ENCODE data around the gene DUS2. TPM values are rescaled to one million over a fixed set of nuclear protein-coding genes. Genes with fewer than 3 reads are reported as not detected.

DUS2 gene
- total RNA-seq, 1 donor from 2014 or later = 27.8 TPM

DNA sequence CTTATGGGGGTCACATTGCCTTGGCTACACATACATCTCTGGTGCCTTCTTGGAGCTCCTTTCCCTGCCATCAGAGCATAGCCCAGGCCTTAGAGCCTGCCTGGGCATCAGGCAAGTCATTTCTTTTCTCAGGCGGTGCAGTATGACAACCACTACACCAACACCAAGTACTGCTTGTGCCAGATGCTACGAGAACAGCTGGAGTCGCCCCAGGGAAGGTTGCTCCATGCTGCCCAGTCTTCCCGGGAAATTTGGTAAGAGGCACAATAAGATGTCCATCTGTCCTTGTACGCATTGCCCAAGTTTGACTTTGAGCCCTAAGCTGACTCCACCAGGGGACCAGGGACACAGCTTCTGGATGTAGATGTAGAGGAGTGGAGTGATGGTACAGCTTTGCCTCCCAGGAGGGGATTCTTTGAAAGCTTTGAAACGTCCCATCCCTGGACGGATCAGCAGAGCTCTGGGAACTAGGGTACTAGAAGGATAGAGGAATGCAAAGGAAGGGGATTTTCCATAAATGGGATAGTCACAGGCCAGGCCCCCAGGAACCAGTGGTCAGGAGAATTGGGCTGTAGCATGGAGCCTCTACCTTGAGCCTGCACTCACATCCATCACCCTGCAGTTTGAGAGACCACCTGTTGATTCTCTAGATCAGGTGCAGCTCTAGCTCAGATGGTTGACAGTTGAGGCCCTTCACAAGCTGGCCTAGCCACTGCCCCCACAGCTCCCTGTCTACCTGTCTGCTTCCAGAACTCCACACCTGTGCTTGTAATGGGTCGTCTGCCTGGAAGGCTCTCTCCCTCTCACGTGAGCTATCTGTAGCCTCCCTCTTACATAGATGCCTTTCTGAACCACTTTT is 51.0 kb downstream of the DUS2 start:
- intact Hi-C loops (cut with micrococcal nuclease) = loop anchor here (1.0 kb wide), 1 partner anchor 10 kb away; no protein-coding TSS in a partner anchor

GRCh38 chr16:68074850-68075555 is 51.9 kb downstream of the DUS2 start:
- intact Hi-C loops (cut with micrococcal nuclease) = loop anchor here (1.0 kb wide), 1 partner anchor 9 kb away; no protein-coding TSS in a partner anchor

DNA sequence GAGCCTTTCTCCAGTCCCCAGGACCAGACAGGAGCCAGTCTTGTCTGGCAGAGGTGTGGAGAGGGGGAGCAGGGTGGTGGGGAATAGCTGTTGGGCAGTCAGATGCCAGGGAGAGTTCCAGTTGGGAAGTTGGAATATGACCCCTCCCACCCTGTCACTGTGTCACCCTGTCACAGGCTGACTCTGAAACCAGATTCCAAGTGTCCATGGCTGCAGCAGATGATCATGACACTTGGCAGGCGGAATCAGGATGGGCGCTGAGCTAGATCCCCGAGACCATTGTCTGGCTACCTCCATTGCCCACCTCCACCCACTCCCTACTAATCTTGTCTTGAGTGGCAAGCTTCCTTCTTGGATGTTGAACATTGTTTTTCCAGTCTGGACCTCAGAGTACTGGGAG is 52.9 kb downstream of the DUS2 start:
- intact Hi-C loops (cut with micrococcal nuclease) = no loop called here

DNA sequence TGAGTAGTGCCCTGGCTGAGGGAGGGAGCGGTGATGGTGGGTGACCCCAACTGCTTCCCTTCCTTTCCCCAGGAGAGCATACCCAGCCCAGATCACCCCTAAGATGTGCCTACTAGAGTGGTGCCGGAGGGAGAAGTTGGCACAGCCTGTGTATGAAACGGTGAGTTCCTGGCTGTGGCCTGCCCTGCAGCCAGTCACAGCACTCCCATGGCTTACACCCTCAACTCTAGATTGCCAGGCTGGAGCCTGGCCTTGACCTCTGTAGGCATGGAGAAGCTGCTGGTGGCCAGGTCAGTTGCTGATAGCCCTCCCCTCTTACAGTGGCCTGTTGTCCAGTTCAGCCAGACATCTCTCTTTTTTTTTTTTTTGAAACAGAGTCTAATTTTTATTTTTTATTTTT is 53.5 kb downstream of the DUS2 start:
- intact Hi-C loops (cut with micrococcal nuclease) = no loop called here

GRCh38 chr16:68077866-68078700 is 55.0 kb downstream of the DUS2 start:
- intact Hi-C loops (cut with micrococcal nuclease) = no loop called here

- intact Hi-C loops (cut with micrococcal nuclease) = loop anchor here (1.0 kb wide), 1 partner anchor 8 kb away; no protein-coding TSS in a partner anchor
Measured at GRCh38 chr16:68078701-68079375, 55.8 kb downstream of the DUS2 start.

DNA sequence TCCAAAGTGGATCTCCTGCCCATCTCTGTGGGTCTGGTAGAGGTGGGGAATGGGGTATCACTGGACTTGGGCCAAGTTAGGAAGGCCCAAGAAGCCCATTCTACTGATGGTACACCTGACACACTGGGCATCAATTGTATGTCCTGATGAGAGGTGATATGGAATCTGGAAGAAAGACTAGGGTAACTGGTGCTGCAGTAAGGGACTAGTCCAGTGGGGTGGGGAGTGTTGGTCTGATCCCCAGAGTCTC is 56.2 kb downstream of the DUS2 start:
- intact Hi-C loops (cut with micrococcal nuclease) = loop anchor here (1.0 kb wide), 1 partner anchor 8 kb away; no protein-coding TSS in a partner anchor

DNA sequence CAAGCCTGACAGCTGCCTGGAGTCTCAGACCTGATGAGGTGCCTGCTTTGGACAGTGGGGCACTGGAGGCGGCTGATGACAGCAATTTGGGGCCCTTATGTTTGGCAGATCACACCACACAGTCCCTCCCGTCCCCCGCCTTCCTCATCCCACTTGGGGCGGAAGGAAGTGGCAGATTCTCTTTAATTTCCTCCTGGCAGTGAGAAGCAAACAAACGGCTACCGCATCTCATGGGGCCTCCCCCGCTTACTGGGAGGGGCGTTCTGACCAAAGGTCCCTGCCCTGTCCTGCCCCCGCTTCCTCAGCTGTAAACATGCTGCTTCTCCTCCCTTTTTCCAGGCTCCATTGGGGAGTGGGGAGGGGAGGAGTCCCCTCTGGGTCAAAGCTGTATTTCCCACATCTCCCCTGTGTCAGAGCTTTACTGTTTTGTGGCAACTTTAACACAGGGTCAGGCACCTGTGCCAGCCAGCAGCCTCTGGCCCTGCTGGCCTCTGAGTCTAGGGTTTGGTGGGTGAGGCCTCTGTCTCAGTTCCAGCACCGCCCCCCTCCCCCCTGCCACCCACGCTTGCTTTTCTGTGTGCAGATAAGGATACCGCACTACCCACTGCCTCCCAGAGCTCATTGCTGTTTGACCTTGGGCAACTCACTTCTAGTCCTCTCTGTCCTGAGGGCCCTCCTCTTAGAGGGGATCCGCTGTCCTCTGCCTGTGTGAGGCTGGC is 56.7 kb downstream of the DUS2 start:
- intact Hi-C loops (cut with micrococcal nuclease) = loop anchor here (1.0 to 10.0 kb wide), 3 partner anchors 8 to 1258 kb away; partner anchors contain the start of genes COG8, HSF4 and NIP7

DNA sequence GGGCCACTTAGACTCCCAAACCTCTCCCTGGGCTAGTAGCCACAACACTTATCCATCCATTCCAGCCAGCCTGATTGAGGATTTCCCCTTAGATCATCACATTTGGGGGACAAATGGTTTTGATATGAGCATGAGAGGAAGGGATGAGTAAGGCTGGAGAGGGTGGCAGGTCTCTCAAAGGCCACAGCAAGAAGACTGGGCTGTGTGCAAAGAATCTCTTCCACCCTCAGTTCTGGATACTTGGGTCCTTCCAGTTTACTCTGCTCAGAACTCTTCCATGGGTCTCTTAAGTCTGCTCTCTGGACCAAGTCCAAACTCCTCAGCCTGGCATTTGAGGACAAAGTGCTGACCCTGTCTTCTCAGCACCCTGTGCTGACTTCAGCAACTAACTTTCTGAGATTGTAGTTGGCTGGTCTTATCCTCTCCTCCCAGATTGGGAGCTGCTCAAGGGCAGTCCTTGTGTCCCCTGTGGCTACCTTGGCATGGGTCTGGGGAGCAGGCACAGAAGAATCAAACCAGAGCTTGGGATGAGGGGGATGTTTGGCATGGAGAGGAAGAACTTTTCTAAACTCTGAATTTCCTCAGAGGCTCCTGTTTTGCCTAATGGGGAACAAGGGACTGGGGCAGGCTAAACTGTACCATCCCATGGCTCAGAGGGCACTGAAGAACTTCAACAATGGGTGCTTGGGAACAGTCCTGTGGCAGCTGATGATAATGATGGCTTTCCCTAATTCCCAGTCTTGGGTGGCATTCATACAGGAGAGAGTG is 59.0 kb downstream of the DUS2 start:
- intact Hi-C loops (cut with micrococcal nuclease) = loop anchor here (5.0 to 10.0 kb wide), 2 partner anchors 917 to 1255 kb away; partner anchors contain the start of genes COG8, HSF4 and NIP7

DNA sequence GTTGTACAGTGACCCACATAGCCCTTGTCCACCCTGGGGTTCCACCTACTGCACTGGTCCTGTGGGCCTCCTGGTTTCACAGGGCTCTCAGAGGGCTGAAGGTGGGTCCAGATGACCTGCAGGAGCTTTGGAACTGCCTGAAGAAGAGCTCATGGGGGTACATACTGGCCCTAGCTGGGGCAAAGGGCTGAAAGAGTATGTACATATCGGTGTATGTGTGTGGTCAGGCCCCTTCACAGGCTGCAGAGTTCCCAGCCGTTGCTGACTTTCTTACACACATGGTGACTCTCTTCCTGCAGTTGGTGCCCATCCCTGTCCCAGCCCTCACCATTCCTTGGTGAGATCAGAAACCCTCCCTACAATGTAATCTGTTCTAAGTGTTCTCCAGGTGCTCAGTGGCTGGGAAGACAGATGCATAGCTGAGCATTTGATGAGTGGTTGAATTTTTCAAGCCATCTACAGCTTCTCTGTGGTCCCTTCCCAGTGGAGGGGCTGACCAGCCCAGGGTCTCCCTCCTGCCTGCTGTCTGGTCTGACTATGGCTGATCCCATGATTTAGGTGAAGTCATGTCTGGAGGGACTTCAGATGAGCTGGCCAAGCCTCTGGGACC is 59.6 kb downstream of the DUS2 start:
- intact Hi-C loops (cut with micrococcal nuclease) = loop anchor here (5.0 to 10.0 kb wide), 2 partner anchors 918 to 1255 kb away; partner anchors contain the start of genes COG8, HSF4 and NIP7

DNA sequence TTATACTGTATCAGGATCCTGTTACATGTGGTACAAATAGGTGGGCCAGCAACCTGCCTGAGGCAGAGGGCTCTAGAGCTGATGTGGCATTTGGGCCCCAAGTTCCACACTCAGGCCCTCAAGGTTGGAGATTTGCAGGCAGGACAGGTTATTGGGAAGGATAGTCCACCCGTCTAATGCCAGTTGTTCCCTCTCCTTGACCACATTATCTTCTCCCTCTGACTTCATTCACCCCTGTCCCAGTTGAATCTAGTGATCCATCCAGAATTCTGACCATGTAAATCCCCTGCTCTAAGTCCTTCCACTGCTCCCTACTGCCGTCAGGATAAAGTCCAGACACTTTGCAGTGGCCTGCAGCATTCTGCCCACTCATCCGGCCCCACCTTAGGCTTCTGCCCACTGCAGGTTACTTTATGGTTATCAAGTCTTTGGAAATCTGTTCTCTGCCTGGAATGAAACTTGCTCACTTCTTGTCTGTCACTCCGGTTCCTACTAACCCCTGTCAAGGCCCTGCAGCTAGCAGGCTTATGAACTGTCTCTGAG is 60.2 kb downstream of the DUS2 start:
- intact Hi-C loops (cut with micrococcal nuclease) = loop anchor here (5.0 to 10.0 kb wide), 2 partner anchors 919 to 1254 kb away; partner anchors contain the start of genes COG8, HSF4 and NIP7

DNA sequence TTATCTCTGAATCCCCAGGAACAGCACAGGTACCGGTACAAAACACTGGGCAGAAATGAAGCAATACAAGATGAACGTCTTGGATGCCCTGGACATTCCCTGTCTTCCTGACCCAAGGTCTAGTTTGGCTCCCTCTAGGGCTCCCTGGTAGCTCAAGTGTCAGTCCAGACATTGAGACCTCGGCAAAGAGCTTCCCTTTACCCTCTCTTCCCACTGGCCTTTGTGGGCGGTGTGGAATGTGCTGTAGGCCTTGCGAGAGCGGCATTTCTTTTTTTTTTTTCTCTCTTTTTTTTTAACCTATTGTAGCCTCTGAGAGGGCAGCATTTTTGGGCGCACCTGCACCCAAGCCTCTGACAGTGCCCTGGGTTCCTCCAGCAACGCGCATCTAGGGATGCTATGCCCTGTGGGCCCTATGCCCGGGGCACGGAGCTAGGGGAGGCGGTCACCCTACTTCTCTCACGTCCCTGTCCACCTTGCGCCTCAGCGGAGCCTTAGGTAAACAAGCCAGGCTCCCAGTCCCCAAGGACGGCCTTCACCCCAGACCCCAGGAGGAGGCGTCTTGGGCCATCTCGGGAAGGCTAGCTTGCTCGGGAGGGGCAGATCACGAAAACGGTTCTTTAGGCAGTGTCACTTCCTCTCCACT is 60.9 kb downstream of the DUS2 start:
- intact Hi-C loops (cut with micrococcal nuclease) = loop anchor here (1.0 to 10.0 kb wide), 10 partner anchors 10 to 1253 kb away; partner anchors contain the start of genes ACD, COG8, EDC4 and HSF4

DNA sequence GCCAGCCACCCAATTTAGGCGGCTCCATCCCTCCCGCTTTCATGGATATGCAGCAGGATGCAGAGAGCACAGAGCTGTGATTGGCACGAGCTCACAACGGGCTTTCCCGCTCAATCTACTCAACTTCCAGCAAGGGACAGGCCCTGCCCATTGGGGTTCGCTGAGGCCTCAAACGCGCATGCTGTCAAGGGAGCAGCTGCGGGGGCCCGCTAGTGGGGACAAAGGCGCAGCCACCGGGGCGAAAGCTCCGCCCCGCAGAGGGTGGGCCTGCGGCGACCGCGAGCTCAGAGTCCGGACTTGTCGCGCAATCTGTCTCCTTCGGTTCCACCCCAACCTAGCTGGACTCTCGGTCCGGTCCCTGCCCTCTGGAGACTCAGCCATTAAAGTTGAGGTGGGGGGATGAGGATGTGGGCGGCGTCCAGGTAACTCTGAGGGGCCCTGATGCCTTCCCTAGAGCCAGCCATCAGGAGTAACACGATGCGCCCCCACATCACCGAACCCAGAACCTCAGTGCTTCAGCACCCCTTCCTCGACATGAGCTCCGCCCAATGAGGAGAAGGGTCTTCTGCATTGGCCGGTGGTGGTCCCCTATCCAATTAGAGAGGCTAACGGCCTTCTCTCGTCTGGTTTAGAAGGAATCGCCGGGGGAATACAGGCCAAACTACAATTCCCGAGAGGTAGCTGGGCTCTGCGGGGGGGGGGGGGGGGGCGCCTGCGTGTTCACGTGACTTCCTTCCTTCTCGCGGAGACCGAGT is 61.6 kb downstream of the DUS2 start:
- intact Hi-C loops (cut with micrococcal nuclease) = loop anchor here (1.0 to 10.0 kb wide), 22 partner anchors 10 to 1253 kb away; partner anchors contain the start of genes ACD, COG8, CTCF and DDX28

GRCh38 chr16:68085259-68086071 is 62.4 kb downstream of the DUS2 start, which contains the start of gene NFATC3:
TSS of gene NFATC3 (plus strand) at chr16:68085370. CDS start at chr16:68085682, 312 bp downstream.
- intact Hi-C loops (cut with micrococcal nuclease) = loop anchor here (1.0 to 10.0 kb wide), 19 partner anchors 9 to 921 kb away; partner anchors contain the start of genes ACD, CTCF, DDX28 and DUS2

DNA sequence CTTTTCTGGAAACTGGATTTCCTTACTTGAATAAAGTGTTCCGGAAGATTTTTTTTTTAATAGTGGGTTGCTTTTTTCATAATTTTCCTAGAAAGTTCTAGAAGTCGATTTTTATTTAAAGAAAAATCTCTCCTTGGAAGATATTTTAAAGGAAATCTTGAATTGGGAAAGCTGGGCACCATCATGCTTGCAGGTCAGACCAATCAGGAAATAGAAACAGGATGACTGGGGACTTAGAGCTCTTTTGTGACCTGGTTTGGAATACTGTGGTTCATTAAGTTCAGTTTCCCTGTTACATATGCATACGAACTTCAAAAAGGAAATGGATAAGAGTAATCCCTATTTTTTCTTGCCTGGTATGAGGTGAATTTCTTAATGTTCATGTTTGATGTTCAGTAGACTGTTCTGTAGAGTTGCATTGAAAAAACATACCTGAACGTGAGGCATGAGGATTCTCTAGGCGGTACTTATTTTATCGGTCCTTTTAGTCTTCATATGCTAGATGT is 63.3 kb downstream of the DUS2 start:
- intact Hi-C loops (cut with micrococcal nuclease) = loop anchor here (2.0 to 10.0 kb wide), 4 partner anchors 30 to 922 kb away; partner anchors contain the start of genes GFOD2 and HSF4
